ENCODE measurements around the gene MAD1L1. TPM values are rescaled to one million over a fixed set of nuclear protein-coding genes. Genes with fewer than 3 reads are reported as not detected.

Gene MAD1L1
- total and polyA plus RNA-seq, 2 of the 13 experiments (the other 11 are each of a cell fraction or from before 2014, with no cell fraction given): 17.4 to 64.7 TPM

DNA sequence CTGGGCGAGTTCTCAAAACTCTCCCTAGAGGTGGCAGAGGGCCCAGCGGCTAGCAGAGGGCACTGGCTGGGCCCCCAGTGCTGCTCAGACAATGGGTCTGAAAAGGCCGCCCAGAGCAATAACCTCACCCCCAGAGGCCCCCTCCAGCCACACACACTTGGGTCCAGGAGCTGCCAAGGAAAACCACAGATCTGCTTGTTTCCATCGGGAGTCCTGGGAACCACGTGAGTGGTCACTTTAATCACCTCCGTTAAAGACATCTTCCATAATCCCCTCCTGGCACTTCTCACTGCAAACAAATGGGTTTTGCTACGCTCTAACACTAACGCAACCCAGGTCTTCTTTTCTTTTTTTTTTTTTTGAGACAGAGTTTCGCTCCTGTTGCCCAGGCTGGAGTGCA, 39.3 kb upstream of the MAD1L1 start (continued):
- TF ChIP-seq, protein P1, sequence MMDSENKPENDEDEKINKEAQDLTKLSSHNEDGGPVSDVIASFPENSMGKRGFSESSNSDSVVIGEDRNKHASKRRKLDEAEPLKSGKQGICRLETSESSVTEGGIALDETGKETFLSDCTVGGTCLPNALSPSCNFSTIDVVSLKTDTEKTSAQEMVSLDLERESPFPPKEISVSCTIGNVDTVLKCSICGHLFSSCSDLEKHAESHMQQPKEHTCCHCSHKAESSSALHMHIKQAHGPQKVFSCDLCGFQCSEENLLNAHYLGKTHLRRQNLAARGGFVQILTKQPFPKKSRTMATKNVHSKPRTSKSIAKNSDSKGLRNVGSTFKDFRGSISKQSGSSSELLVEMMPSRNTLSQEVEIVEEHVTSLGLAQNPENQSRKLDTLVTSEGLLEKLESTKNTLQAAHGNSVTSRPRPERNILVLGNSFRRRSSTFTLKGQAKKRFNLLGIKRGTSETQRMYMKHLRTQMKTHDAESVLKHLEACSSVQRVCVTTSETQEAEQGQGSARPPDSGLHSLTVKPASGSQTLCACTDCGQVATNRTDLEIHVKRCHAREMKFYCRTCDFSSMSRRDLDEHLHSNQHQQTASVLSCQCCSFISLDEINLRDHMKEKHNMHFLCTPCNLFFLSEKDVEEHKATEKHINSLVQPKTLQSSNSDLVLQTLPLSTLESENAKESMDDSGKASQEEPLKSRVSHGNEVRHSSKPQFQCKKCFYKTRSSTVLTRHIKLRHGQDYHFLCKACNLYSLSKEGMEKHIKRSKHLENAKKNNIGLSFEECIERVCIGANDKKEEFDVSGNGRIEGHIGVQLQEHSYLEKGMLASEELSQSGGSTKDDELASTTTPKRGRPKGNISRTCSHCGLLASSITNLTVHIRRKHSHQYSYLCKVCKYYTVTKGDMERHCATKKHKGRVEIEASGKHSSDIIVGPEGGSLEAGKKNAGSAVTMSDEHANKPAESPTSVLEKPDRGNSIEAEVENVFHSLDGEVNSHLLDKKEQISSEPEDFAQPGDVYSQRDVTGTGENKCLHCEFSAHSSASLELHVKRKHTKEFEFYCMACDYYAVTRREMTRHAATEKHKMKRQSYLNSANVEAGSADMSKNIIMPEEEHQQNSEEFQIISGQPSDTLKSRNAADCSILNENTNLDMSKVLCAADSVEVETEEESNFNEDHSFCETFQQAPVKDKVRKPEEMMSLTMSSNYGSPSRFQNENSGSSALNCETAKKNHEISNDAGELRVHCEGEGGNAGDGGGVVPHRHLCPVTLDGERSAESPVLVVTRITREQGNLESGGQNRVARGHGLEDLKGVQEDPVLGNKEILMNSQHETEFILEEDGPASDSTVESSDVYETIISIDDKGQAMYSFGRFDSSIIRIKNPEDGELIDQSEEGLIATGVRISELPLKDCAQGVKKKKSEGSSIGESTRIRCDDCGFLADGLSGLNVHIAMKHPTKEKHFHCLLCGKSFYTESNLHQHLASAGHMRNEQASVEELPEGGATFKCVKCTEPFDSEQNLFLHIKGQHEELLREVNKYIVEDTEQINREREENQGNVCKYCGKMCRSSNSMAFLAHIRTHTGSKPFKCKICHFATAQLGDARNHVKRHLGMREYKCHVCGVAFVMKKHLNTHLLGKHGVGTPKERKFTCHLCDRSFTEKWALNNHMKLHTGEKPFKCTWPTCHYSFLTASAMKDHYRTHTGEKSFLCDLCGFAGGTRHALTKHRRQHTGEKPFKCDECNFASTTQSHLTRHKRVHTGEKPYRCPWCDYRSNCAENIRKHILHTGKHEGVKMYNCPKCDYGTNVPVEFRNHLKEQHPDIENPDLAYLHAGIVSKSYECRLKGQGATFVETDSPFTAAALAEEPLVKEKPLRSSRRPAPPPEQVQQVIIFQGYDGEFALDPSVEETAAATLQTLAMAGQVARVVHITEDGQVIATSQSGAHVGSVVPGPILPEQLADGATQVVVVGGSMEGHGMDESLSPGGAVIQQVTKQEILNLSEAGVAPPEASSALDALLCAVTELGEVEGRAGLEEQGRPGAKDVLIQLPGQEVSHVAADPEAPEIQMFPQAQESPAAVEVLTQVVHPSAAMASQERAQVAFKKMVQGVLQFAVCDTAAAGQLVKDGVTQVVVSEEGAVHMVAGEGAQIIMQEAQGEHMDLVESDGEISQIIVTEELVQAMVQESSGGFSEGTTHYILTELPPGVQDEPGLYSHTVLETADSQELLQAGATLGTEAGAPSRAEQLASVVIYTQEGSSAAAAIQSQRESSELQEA (CRISPR knock-in tag; IDR thresholded peaks at IDR 0.05; ENCODE audit: not compliant biosample characterization): no peak
- TF ChIP-seq MAFK (conservative IDR thresholded peaks at IDR 0.05 in 1 of 2, IDR thresholded peaks at IDR 0.05 in 1 of 2; ENCODE audit: low read length in 2 of 2) (no peak), RFX1 (IDR thresholded peaks at IDR 0.05) (no peak), NFKBIZ (CRISPR knock-in tag; IDR thresholded peaks at IDR 0.05) (no peak), ZNF850 (CRISPR knock-in tag; conservative IDR thresholded peaks at IDR 0.05) (no peak), KDM4B (CRISPR knock-in tag; IDR thresholded peaks at IDR 0.05) (no peak)
- TF ChIP-seq, protein P2, sequence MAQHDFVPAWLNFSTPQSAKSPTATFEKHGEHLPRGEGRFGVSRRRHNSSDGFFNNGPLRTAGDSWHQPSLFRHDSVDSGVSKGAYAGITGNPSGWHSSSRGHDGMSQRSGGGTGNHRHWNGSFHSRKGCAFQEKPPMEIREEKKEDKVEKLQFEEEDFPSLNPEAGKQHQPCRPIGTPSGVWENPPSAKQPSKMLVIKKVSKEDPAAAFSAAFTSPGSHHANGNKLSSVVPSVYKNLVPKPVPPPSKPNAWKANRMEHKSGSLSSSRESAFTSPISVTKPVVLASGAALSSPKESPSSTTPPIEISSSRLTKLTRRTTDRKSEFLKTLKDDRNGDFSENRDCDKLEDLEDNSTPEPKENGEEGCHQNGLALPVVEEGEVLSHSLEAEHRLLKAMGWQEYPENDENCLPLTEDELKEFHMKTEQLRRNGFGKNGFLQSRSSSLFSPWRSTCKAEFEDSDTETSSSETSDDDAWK (CRISPR knock-in tag; IDR thresholded peaks at IDR 0.05): no peak
- TF ChIP-seq, protein P3, sequence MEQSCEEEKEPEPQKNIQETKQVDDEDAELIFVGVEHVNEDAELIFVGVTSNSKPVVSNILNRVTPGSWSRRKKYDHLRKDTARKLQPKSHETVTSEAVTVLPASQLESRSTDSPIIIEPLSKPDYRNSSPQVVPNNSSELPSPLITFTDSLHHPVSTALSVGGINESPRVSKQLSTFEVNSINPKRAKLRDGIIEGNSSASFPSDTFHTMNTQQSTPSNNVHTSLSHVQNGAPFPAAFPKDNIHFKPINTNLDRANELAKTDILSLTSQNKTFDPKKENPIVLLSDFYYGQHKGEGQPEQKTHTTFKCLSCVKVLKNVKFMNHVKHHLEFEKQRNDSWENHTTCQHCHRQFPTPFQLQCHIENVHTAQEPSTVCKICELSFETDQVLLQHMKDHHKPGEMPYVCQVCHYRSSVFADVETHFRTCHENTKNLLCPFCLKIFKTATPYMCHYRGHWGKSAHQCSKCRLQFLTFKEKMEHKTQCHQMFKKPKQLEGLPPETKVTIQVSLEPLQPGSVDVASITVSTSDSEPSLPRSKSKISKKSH (CRISPR knock-in tag; IDR thresholded peaks at IDR 0.05; ENCODE audit: borderline replicate concordance): no peak

Measured in HepG2 (cell line).